Jurkat, Clone E6-1 (cell line): ENCODE results near the gene TSPAN15.
A peak's percentile ranks its signal among the peaks of the same experiment; 100 is the strongest.
"Not testable (repeated sequence)": the region's sequence is repeated elsewhere in the genome, so short reads cannot be mapped to it uniquely, and the experiment has no call there.

Source experiments
- DNase-seq: peaks from one replicate; pipeline ENCODE4 v3.0.0-alpha.2; 2011; ENCODE audit warnings: low read depth, low spot score
- H3K4me3 ChIP-seq: 2 replicates; pipeline ENCODE4 v1.5.1; 2011; ENCODE audit warnings: mild to moderate bottlenecking, low read length, control low read depth, moderate library complexity

Gene TSPAN15

DNA sequence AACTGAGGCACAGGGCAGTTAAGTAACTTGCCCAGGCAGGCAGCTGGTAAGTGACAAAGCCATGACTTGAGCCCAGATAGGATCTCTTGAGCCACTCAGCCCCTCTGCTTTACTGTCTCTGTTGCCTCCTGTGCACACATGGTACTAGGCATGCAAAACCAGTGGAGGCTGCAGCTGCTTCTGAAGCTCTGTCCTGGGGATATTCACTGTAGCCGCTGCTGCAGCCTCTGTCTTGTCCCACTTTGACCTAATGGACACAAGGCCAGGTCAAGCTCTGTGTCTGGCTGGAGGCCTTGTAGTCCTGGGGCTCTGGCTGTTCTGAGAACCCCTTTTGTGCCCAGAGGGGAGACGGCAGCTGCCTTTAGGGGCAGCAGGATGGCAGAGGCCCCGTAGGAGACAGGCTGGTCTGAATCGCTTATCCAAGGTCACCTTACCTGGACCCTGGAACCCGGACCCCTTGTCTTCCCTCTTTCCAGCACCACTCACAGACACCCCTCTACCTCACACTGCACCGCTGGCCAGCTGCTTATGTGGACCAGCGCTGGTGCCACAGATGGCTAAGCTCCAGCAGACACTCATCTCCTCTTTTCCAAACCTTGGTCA, 57.6 kb downstream of the TSPAN15 start:
- no peak for DNase-seq
- H3K4me3 ChIP-seq, result no peak overlapping the region

DNA sequence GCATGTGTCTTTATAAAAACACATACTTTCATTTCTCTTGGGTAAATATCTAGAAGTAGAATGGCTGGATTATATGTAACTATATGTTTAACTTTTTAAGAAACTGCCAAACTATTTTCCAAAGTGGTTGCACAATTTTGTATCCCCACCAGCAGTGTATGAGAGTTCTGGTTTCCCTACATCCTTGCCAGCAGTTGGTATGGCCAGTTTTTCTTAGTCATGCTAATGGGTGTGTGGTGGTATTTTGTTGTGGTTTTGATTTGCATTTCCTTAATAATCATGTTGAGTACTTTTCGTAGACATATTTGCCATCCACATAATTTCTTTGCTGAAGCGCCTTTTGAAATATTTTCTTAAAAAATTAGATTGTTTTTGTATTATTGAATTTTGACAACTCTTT, 61.6 kb downstream of the TSPAN15 start:
- no peak for DNase-seq
- H3K4me3 ChIP-seq, result no peak overlapping the region

DNA sequence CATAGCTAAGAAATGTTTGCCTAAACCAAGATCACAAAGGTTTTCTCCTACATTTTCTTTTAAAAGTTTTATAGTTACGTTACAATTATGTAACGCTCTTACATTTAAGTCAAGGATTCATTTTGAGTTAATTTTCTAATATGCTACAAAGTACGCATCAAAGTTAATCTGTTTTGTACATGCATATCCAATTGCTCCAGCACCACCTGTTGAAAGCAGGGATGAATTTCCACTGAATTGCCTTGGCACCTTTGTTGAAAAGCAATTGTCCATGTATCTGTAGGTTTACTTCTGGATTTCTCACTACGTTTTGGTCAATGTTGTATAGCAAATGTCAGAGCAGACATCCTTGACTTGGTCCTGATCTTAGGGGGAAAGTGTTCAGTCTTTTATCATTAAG, 62.4 kb downstream of the TSPAN15 start:
- no peak overlapping the region for H3K4me3 ChIP-seq
- no peak for DNase-seq

DNA sequence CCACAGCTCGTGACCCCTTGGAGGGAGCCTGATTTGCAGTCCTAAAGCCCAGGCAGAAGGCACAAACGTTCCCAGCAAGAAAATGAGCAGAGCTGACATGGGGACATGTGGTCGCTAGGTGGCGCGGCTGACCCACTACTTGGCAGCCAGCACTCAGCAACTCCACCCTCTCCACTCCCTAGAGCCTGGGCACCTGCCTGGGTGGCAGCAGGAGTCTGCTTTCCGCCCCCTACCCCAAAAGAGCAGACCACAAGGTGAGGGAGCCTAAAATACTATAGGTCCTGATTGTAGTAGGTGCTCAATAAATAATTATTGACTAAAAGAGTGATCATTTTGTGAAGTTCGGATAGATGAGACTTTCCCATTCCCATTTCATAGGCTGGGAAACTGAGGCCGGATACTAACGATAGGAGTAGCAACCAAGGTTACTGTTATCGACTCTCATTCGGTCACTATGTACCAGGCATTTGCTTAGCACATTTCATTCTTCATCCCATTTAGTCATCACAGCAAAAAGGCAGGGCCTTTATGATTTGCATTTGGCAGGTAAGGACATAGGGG, 64.5 kb downstream of the TSPAN15 start:
- no peak overlapping the region for H3K4me3 ChIP-seq
- peak; percentile 66 for DNase-seq

DNA sequence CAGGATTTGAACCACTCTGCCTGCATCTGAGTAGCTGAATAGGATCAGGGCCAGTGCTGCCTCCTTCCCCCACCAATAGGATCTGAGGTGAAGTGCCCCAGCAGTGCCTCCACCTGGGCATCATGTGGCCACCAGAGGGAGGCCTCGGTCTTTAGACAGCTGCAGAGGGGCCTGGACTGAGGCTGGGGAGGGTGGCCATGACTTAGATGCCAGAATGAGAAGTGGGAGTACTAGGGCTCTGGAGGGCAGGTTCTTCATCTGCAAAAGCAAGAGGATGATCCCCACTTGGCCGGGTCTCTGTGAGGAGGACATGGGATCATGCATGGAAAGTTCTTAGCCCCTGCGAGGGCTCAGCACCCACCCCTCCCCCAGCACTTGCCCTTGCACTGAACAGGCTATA, 65.1 kb downstream of the TSPAN15 start:
- DNase-seq, result peak; percentile 46
- H3K4me3 ChIP-seq, result no peak overlapping the region

DNA sequence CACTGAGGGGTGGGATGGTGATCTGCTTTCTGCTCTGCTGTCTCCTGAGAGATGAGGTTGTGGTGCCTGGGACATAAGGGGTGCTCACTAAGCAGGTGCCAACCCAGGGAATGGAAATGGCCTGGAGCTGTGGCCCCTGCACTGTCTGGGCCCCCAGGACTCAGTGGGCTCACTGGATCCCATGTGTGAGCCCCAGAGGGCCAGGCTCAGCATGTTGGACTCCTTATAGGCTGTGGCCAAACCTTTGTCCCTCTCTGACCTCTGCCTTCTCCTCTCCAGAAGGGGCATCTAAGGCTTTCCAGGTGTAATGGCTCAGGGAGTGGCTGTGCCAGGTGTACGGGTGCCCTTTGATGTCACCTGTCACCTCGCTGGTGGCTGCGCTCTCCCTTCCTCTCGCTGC, 65.5 kb downstream of the TSPAN15 start:
- no peak for DNase-seq
- no peak overlapping the region for H3K4me3 ChIP-seq

DNA sequence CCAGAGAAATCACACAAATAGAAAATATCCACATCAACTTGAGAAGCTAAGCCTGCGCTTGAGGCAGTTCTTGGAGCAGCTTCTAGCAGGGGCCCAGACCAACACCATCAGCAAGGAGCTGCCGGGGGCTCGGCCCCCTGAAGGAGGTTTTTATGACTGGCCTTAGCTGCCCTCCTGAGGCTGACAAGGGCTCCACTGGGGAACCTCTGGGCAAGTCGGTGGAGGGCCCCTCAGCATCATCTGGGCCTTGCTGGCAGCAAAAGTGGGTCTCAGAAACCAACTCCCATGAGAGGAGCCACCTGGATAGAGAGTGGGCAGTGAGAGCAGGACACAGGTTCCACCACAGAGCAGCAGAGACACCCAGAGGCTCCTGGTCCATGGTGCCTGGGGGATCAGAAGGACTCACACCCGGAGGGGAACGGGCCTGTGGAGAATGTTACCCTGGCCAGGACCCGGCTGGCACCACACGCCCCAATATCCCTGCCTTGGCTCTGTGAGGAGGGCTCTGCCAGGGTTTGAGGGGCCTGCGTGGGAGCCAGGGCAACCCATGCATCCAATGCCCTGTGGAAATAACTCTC, 66.1 kb downstream of the TSPAN15 start:
- no peak for DNase-seq
- no peak overlapping the region for H3K4me3 ChIP-seq

DNA sequence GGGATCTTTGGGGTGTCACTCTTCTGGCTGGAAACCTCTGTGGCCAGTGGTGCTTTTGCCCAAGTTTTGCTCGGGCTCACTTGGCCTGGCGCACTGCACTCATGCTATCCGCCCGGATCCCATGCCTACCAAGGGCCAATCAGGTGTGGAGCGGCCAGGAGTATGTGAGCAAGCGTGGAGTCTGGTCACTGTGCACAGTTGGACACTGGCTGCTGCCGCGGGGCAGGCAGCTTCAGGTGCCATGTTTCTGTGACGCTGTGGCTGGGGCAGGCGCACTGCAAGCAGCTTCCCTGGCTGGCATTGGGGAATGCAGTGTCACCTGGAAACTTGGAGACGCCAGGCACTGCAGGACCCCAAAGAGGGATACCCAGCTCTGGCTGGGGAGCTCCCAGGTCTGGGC, 76.7 kb downstream of the TSPAN15 start:
- DNase-seq, result no peak
- no peak overlapping the region for H3K4me3 ChIP-seq

DNA sequence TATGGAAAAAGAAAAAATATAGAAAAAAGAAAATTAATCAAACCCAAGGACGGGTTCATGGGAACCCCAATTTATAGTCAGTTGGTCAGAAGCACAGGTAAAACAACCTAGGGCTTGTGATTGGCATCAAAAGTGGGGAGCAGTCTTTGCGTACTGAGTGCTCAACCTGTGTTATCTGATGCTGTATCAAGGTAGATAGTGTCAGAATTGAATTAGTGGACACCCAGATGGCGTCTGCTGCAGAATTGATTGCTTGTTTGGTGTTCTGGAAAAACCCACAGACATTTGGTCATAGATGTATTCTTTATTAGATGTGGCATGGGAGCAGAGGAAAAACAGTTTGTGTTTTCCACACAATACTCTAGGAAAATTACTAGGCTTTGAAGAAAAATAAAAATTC, 82.4 kb downstream of the TSPAN15 start:
- no peak overlapping the region for H3K4me3 ChIP-seq
- no peak for DNase-seq

DNA sequence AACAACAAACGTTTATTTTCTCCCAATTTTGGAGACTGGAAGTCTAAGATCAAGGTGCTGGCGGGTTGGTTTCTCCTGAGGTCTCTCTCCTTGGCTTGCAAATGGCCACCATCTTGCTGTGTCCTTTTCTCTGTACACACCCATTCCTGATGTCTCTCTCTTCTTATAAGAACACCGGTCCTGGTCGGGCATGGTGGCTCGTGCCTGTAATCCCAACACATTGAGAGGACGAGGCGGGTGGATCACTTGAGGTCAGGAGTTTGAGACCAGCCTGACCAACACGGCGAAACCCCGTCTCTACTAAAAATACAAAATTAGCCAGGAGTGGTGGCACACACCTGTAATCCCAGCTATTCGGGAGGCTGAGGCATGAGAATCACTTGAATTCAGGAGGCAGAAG, 85.3 kb downstream of the TSPAN15 start:
- H3K4me3 ChIP-seq, DNase-seq: not testable (repeated sequence)

DNA sequence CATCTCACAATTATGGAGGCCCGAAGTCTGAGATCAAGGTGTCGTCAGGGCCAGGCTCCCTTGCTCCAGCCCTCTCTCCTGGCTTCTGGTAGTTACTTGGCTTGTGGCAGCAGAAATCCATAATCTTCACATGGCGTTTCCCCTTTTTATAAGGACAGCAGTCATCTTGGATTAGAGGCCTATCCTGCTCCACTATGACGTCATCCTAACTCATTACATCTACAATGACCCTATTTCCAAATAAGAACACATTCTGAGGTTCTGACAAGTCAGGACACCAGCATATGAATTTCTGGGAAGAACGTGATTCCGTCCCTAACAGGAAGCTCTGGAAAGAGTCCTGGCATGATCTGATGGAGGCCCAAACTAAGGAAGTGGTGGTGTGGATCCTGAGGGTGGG, 86.2 kb downstream of the TSPAN15 start:
- DNase-seq, result no peak

DNA sequence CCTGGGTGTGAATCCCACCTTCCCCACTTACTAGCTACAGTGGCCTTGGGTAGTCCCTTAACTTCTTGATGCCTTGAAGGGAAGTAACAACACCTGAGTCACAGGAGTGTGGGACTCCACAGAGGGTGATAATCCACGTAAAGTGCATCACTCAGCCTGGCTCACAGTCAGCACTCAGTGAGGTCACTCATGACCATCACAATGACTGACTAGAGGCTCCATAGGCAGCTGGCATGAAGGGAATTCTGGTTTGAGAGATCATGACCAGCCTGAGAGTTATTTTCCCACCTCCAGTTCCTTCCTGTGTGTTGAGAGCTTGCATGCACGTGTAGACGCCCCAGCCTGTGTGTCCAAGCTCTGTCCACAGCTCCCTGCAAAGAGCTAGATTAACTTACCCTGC, 87.2 kb downstream of the TSPAN15 start:
- DNase-seq, result no peak
- H3K4me3 ChIP-seq, result no peak overlapping the region

More for the DNA sequence above, 86.2 kb downstream of the TSPAN15 start:
- H3K4me3 ChIP-seq, result no peak overlapping the region

DNA sequence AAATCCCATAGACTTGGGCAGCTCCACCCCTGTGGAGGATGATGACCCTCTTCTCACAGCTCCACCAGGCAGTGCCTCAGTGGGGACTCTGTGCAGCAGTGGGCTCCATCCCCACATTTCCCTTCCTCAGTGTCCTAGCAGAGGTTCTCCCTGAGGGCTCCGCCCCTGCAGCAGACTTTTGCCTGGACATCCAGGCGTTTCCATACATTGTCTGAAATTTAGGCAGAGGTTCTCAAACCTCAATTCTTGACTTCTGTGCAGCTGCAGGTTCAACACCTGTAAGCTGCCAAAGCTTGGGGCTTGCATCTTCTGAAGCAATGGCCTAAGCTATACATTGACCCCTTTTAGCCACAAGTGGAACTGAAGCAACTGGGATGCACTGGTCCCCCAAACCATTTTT, 90.2 kb downstream of the TSPAN15 start:
- no peak overlapping the region for H3K4me3 ChIP-seq
- no peak for DNase-seq

DNA sequence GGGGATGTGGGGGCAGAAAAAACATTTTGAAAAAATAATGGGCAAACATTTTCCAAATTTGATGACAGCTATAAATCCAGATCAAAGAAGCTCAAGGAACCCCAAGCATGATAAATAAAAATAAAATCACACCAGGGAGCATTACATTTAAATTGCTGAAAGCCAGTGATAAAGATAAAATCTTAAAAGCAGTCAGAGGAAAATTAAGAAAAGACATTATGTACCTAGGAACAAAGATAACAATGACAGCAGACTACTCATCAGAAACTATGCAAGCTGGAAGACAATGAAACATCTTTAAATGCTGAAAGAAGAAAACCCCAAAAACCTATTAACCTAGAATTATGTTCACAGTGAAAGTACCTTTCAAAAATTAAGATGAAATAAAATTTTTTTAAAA, 98.7 kb downstream of the TSPAN15 start:
- DNase-seq, result no peak

DNA sequence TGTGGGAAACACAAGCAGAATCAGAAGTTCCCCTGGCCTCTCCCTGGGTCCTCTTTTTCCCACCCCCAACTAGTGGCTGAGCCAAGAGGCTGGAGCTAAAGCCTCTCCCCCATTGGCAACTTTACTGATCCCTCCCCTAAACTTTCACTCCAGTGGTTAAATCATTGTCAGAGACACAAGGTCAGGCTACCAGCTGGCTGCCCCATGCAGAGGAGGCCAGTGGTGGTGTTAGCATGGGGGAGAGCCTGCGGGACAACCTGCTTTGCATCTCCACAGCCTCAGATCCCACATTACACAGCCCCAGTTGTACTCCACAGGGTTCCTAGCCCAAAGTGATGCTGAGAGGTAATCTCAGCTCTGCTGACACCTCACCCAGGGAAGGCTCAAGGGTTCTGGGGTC, 101.0 kb downstream of the TSPAN15 start:
- DNase-seq, result no peak
- no peak overlapping the region for H3K4me3 ChIP-seq

More for the DNA sequence above, 98.7 kb downstream of the TSPAN15 start:
- no peak overlapping the region for H3K4me3 ChIP-seq

DNA sequence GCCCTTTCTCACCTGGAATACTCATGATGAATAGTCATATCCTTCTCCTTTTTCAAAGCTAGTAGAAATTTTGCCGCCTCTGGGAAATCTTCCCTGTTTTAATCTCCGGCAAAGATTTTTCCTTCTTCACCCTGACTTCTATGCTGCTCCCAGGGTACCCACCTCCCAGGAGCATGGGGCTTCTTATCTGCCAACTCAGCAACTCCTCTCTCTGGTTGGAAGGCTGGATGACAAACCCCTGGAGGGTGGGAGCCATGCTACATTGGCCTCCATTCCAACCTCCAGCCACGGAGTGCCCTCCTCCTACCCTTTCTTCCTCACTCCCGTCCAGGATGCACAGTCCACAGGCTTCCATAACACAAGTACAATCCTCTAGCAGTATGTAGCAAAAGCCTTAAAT, 102.1 kb downstream of the TSPAN15 start:
- H3K4me3 ChIP-seq, result no peak overlapping the region
- no peak for DNase-seq

DNA sequence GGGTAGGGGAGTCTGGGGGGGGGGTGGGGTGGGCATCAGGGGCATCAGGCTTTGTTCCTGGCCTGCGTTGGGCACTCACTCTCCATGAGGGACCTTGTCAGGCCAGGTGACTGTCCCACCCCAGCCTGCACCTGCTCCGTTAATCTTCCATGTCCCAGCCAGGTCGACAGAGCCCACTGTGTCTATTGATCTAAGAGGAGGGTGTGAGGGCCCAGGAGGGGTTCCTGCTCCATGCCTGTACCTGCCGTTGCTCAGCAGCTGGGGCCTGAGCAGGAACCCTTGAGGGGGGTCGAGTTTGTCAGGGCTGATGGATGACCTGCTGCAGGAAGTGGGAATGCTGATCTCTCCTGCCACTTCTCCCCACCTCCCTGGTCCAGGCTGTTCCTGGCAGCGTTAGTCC, 103.3 kb downstream of the TSPAN15 start:
- no peak overlapping the region for H3K4me3 ChIP-seq

More for the DNA sequence above, 103.3 kb downstream of the TSPAN15 start:
- no peak for DNase-seq
